Measurements from ENCODE around the gene NEUROD2.

NEUROD2 gene

GRCh38 chr17:39612935-39613464 lies 5.3 kb upstream of the NEUROD2 start:
- Histone ChIP-seq H3K4me1 (ENCODE audit: control insufficient read depth, insufficient read depth, low read length) (peaks cover 9% of the 10 kb centered on the region), H3K9me3 (ENCODE audit: control insufficient read depth, insufficient read depth, low read length) (no peaks in the 10 kb centered on the region), H3K36me3 (ENCODE audit: control insufficient read depth, insufficient read depth, low read length) (no peaks in the 10 kb centered on the region), H3K27me3 (ENCODE audit: control insufficient read depth, insufficient read depth, low read length) (peaks cover 83% of the 10 kb centered on the region), H3K9ac (ENCODE audit: low read depth, low read length) (no peak overlapping the region), H3K4me3 (ENCODE audit: low read depth, low read length) (no peak overlapping the region)

- no peaks in the 10 kb centered on the region for H3K36me3 ChIP-seq (ENCODE audit: control insufficient read depth, insufficient read depth, low read length)
- H3K4me1 ChIP-seq (ENCODE audit: control insufficient read depth, insufficient read depth, low read length) = peaks cover 9% of the 10 kb centered on the region
- peaks cover 87% of the 10 kb centered on the region for H3K27me3 ChIP-seq (ENCODE audit: control insufficient read depth, insufficient read depth, low read length)
- H3K9me3 ChIP-seq (ENCODE audit: control insufficient read depth, insufficient read depth, low read length) = no peaks in the 10 kb centered on the region
- no peak overlapping the region for H3K4me3 ChIP-seq (ENCODE audit: low read depth, low read length)
- H3K9ac ChIP-seq (ENCODE audit: low read depth, low read length) = no peak overlapping the region
These were observed 4.7 kb upstream of the NEUROD2 start for GRCh38 chr17:39612291-39612894.

- Histone ChIP-seq H3K36me3 (ENCODE audit: control insufficient read depth, insufficient read depth, low read length) (no peaks in the 10 kb centered on the region), H3K9me3 (ENCODE audit: control insufficient read depth, insufficient read depth, low read length) (no peaks in the 10 kb centered on the region), H3K4me3 (ENCODE audit: low read depth, low read length) (no peak overlapping the region), H3K9ac (ENCODE audit: low read depth, low read length) (no peak overlapping the region), H3K27me3 (ENCODE audit: control insufficient read depth, insufficient read depth, low read length) (peaks cover 86% of the 10 kb centered on the region), H3K4me1 (ENCODE audit: control insufficient read depth, insufficient read depth, low read length) (peaks cover 9% of the 10 kb centered on the region)
These were observed 3.8 kb upstream of the NEUROD2 start for GRCh38 chr17:39611401-39612112.

- Histone ChIP-seq H3K4me3 (ENCODE audit: low read depth, low read length) (no peak overlapping the region), H3K9ac (ENCODE audit: low read depth, low read length) (no peak overlapping the region), H3K4me1 (ENCODE audit: control insufficient read depth, insufficient read depth, low read length) (peaks cover 5% of the 10 kb centered on the region), H3K9me3 (ENCODE audit: control insufficient read depth, insufficient read depth, low read length) (no peaks in the 10 kb centered on the region), H3K36me3 (ENCODE audit: control insufficient read depth, insufficient read depth, low read length) (no peaks in the 10 kb centered on the region), H3K27me3 (ENCODE audit: control insufficient read depth, insufficient read depth, low read length) (peaks cover 86% of the 10 kb centered on the region)
These were observed 1.8 kb upstream of the NEUROD2 start for GRCh38 chr17:39609416-39610025.

- Histone ChIP-seq H3K36me3 (ENCODE audit: control insufficient read depth, insufficient read depth, low read length) (no peaks in the 10 kb centered on the region), H3K27me3 (ENCODE audit: control insufficient read depth, insufficient read depth, low read length) (peaks cover 87% of the 10 kb centered on the region), H3K9me3 (ENCODE audit: control insufficient read depth, insufficient read depth, low read length) (no peaks in the 10 kb centered on the region), H3K4me3 (ENCODE audit: low read depth, low read length) (peak overlapping the region; percentile 8), H3K4me1 (ENCODE audit: control insufficient read depth, insufficient read depth, low read length) (peaks cover 8% of the 10 kb centered on the region), H3K9ac (ENCODE audit: low read depth, low read length) (no peak overlapping the region)
These were observed 642 bp upstream of the NEUROD2 start for GRCh38 chr17:39608142-39608981.

GRCh38 chr17:39607057-39607850 lies 466 bp downstream of the NEUROD2 start:
- no peaks in the 10 kb centered on the region for H3K9me3 ChIP-seq (ENCODE audit: control insufficient read depth, insufficient read depth, low read length)
- H3K27me3 ChIP-seq (ENCODE audit: control insufficient read depth, insufficient read depth, low read length) = peaks cover 92% of the 10 kb centered on the region

GRCh38 chr17:39606434-39607056 lies 1.2 kb downstream of the NEUROD2 start:
- H3K27me3 ChIP-seq (ENCODE audit: control insufficient read depth, insufficient read depth, low read length) = peaks cover 93% of the 10 kb centered on the region
- peak overlapping the region; percentile 43 for H3K4me3 ChIP-seq (ENCODE audit: low read depth, low read length)
- H3K4me1 ChIP-seq (ENCODE audit: control insufficient read depth, insufficient read depth, low read length) = peaks cover 19% of the 10 kb centered on the region
- no peaks in the 10 kb centered on the region for H3K9me3 ChIP-seq (ENCODE audit: control insufficient read depth, insufficient read depth, low read length)
- H3K9ac ChIP-seq (ENCODE audit: low read depth, low read length) = no peak overlapping the region
- no peaks in the 10 kb centered on the region for H3K36me3 ChIP-seq (ENCODE audit: control insufficient read depth, insufficient read depth, low read length)

More at GRCh38 chr17:39607057-39607850, 466 bp downstream of the NEUROD2 start:
- no peaks in the 10 kb centered on the region for H3K36me3 ChIP-seq (ENCODE audit: control insufficient read depth, insufficient read depth, low read length)
- H3K4me3 ChIP-seq (ENCODE audit: low read depth, low read length) = peak overlapping the region; percentile 43
- peaks cover 14% of the 10 kb centered on the region for H3K4me1 ChIP-seq (ENCODE audit: control insufficient read depth, insufficient read depth, low read length)
- H3K9ac ChIP-seq (ENCODE audit: low read depth, low read length) = no peak overlapping the region

GRCh38 chr17:39605492-39606433 lies 2.0 kb downstream of the NEUROD2 start:
- Histone ChIP-seq H3K27me3 (ENCODE audit: control insufficient read depth, insufficient read depth, low read length) (peaks cover 93% of the 10 kb centered on the region), H3K4me1 (ENCODE audit: control insufficient read depth, insufficient read depth, low read length) (peaks cover 21% of the 10 kb centered on the region), H3K4me3 (ENCODE audit: low read depth, low read length) (peak overlapping the region; percentile 43), H3K36me3 (ENCODE audit: control insufficient read depth, insufficient read depth, low read length) (no peaks in the 10 kb centered on the region), H3K9me3 (ENCODE audit: control insufficient read depth, insufficient read depth, low read length) (no peaks in the 10 kb centered on the region), H3K9ac (ENCODE audit: low read depth, low read length) (no peak overlapping the region)

GRCh38 chr17:39604911-39605491 lies 2.7 kb downstream of the NEUROD2 start:
- H3K9ac ChIP-seq (ENCODE audit: low read depth, low read length) = no peak overlapping the region
- H3K4me1 ChIP-seq (ENCODE audit: control insufficient read depth, insufficient read depth, low read length) = peaks cover 21% of the 10 kb centered on the region
- H3K27me3 ChIP-seq (ENCODE audit: control insufficient read depth, insufficient read depth, low read length) = peaks cover 95% of the 10 kb centered on the region
- no peaks in the 10 kb centered on the region for H3K9me3 ChIP-seq (ENCODE audit: control insufficient read depth, insufficient read depth, low read length)
- H3K36me3 ChIP-seq (ENCODE audit: control insufficient read depth, insufficient read depth, low read length) = no peaks in the 10 kb centered on the region
- H3K4me3 ChIP-seq (ENCODE audit: low read depth, low read length) = peak overlapping the region; percentile 43

Data from iPS-15b (cell line).